Activated CD4-positive, alpha-beta T cell treated with anti-CD3 and anti-CD28 coated beads, Interleukin-10, Interleukin-2, amounts not matched to agents 100 ng/mL and 50 ng/mL, durations not matched to agents 16 hours and 8 hours (primary cell): ENCODE data around the gene NFE2.
"Not testable (repeated sequence)": the region's sequence is repeated elsewhere in the genome, so short reads cannot be mapped to it uniquely, and the experiment has no call there.

ENCODE experiments used
- DNase-seq: peaks from one replicate; pipeline ENCODE4 v3.0.0-alpha.2; 2020

The NFE2 gene

GRCh38 chr12:54300732-54301427, at the start of gene NFE2:
NFE2 (minus strand) TSS chr12:54301015; CDS start chr12:54295248, 5,767 bp downstream.
- DNase-seq: no peak

GRCh38 chr12:54349679-54350078, 48.9 kb upstream of the NFE2 start:
- no peak for DNase-seq

GRCh38 chr12:54349036-54349435, 48.2 kb upstream of the NFE2 start:
- DNase-seq: no peak

GRCh38 chr12:54341378-54342300, 40.8 kb upstream of the NFE2 start:
- DNase-seq: no peak

GRCh38 chr12:54340846-54341245, 40.0 kb upstream of the NFE2 start:
- no peak for DNase-seq

GRCh38 chr12:54338698-54339296, 38.0 kb upstream of the NFE2 start:
- no peak for DNase-seq

- DNase-seq: no peak
These were observed 37.2 kb upstream of the NFE2 start for GRCh38 chr12:54337854-54338650.

- no peak for DNase-seq
These were observed 36.5 kb upstream of the NFE2 start for GRCh38 chr12:54337280-54337842.

- DNase-seq: no peak
These were observed 32.7 kb upstream of the NFE2 start for GRCh38 chr12:54333420-54334034.

- DNase-seq: no peak
These were observed 30.6 kb upstream of the NFE2 start for GRCh38 chr12:54331461-54331860.

GRCh38 chr12:54330442-54330841, 29.6 kb upstream of the NFE2 start:
- DNase-seq: no peak

GRCh38 chr12:54329759-54330158, 28.9 kb upstream of the NFE2 start:
- DNase-seq: no peak

GRCh38 chr12:54328595-54329337, 28.0 kb upstream of the NFE2 start:
- no peak for DNase-seq

- DNase-seq: not testable (repeated sequence)
These were observed 24.8 kb upstream of the NFE2 start for GRCh38 chr12:54325442-54326109.

GRCh38 chr12:54324617-54325441, 24.0 kb upstream of the NFE2 start, which contains the start of gene COPZ1:
COPZ1 (plus strand) TSS chr12:54325131; CDS start chr12:54325164, 33 bp downstream.
- peak; percentile 99 for DNase-seq

- DNase-seq: no peak
These were observed 20.5 kb upstream of the NFE2 start for GRCh38 chr12:54321363-54321762.

- DNase-seq: not testable (repeated sequence)
These were observed 11.5 kb upstream of the NFE2 start for GRCh38 chr12:54312309-54312708.

GRCh38 chr12:54311051-54311450, 10.2 kb upstream of the NFE2 start:
- no peak for DNase-seq

- DNase-seq: no peak
These were observed 6.3 kb upstream of the NFE2 start for GRCh38 chr12:54306925-54307741.
